GM12878 (cell line): ENCODE measurements around the gene C1orf87. TPM values are rescaled to one million over a fixed set of nuclear protein-coding genes. Genes with fewer than 3 reads are reported as not detected.

ENCODE experiments used
- ATAC-seq: fragments of 200-7000 bp; cut with Tn5 transposase; 3 replicates; pipeline ENCODE4 v1.9.1; 2020; ENCODE audit warnings: mild to moderate bottlenecking, moderate library complexity
- BruUV-seq: library from RNA; stranded (reverse); fragments of 400-500 nt; replicated peaks from 2 replicates; lab custom pipeline; 2021; lab: Mats Ljungman, UMichigan
- CTCF ChIA-PET: fragments of 300-600 bp; sonication (Branson Sonifier 250); formaldehyde crosslinking; extraction: SDS; loops from one replicate; lab custom pipeline; 2021; ENCODE audit warnings: inconsistent platforms; lab: Yijun Ruan, JAX
- POLR2A ChIA-PET: fragments of 350-600 bp; formaldehyde crosslinking; extraction: SDS; loops from one replicate; lab custom pipeline; 2021; ENCODE audit warnings: inconsistent platforms; lab: Charles Lee
- RAD21 ChIA-PET: fragments of 300-600 bp; sonication (Branson Sonifier 250); formaldehyde crosslinking; loops from one replicate; lab custom pipeline; 2023; ENCODE audit warnings: antibody characterized with exemption; ENCODE audit not compliant: unreplicated experiment; lab: Charles Lee
- SMC1A ChIA-PET: fragments of 300-600 bp; sonication (Branson Sonifier 250); formaldehyde crosslinking; loops from one replicate; lab custom pipeline; 2023; ENCODE audit not compliant: unreplicated experiment, uncharacterized antibody; lab: Charles Lee
- DNase-seq: peaks from one replicate; pipeline ENCODE4 v3.0.0-alpha.2; 2011; ENCODE audit warnings: low read depth, low spot score
- FAIRE-seq: peaks from 3 replicates; lab custom pipeline; 2011; peaks lifted over from hg19 to GRCh38; lab: Jason Lieb, UNC
- H2AFZ ChIP-seq: 2 replicates; pipeline ENCODE4 v1.6.0; 2011; ENCODE audit warnings: low read depth, low read length, control low read depth; ENCODE audit not compliant: control insufficient read depth
- H3K27ac ChIP-seq: 2 replicates; pipeline ENCODE4 v1.5.1; 2011; ENCODE audit warnings: control low read depth; ENCODE audit not compliant: control insufficient read depth, insufficient read depth
- H3K27me3 ChIP-seq, 2 experiments: replicated peaks in 1 of 2; 2 replicates each; pipeline versions ENCODE4 v1.6.0 to v1.6.1; 2011; ENCODE audit warnings: low read length in 1 of 2; ENCODE audit not compliant: control insufficient read depth in 2 of 2, insufficient read depth in 2 of 2
- H3K36me3 ChIP-seq, 2 experiments: 2 replicates each; pipeline ENCODE4 v1.5.1; 2011; ENCODE audit warnings: low read length in 1 of 2; ENCODE audit not compliant: control insufficient read depth in 2 of 2, insufficient read depth in 2 of 2
- H3K4me1 ChIP-seq: 2 replicates; pipeline ENCODE4 v1.6.1; 2011; ENCODE audit warnings: mild to moderate bottlenecking, low read length, moderate library complexity, mixed read lengths; ENCODE audit not compliant: control insufficient read depth, insufficient read depth
- H3K4me2 ChIP-seq: 2 replicates; pipeline ENCODE4 v1.6.0; 2011; ENCODE audit warnings: control low read depth; ENCODE audit not compliant: control insufficient read depth, insufficient read depth
- H3K4me3 ChIP-seq: fragments of 200-600 bp; sonication (generic); 2 replicates; pipeline ENCODE4 v1.5.1; 2016
- H3K79me2 ChIP-seq: 2 replicates; pipeline ENCODE4 v1.6.0; 2011; ENCODE audit warnings: low read length; ENCODE audit not compliant: control insufficient read depth, insufficient read depth
- H3K9ac ChIP-seq: 2 replicates; pipeline ENCODE4 v1.8.0; 2011; ENCODE audit warnings: low read length, control low read depth, mixed read lengths; ENCODE audit not compliant: control insufficient read depth, insufficient read depth
- H3K9me3 ChIP-seq: replicated peaks from 3 replicates; pipeline ENCODE4 v1.5.1; 2011; ENCODE audit warnings: mild to moderate bottlenecking, low read length; ENCODE audit not compliant: control insufficient read depth, insufficient read depth
- H4K20me1 ChIP-seq: 2 replicates; pipeline ENCODE4 v1.6.0; 2011; ENCODE audit not compliant: control insufficient read depth, insufficient read depth
- ATF2 ChIP-seq: IDR thresholded peaks from 2 replicates; pipeline ENCODE4 v1.6.1; 2012; ENCODE audit warnings: low read length, inconsistent platforms
- BCL11A ChIP-seq: IDR thresholded peaks from 2 replicates; pipeline ENCODE4 v1.6.1; 2011; ENCODE audit warnings: low read depth, low read length
- CHD4 ChIP-seq: fragments of 200-600 bp; sonication (generic); IDR thresholded peaks from 2 replicates; pipeline ENCODE4 v1.6.1; 2016; ENCODE audit warnings: mild to moderate bottlenecking
- EED ChIP-seq: sonication (generic); IDR thresholded peaks from 2 replicates; pipeline ENCODE4 v1.6.1; 2016; ENCODE audit warnings: antibody characterized with exemption, low read depth
- ESRRA ChIP-seq: IDR thresholded peaks from 2 replicates; pipeline ENCODE4 v1.6.1; 2012; ENCODE audit warnings: mild to moderate bottlenecking, low read length, improper control_type of control experiment
- FOXM1 ChIP-seq: IDR thresholded peaks from 2 replicates; pipeline ENCODE4 v1.6.1; 2012; ENCODE audit warnings: low read depth, mild to moderate bottlenecking, inconsistent platforms, low read length, moderate library complexity
- GATAD2B ChIP-seq: fragments of 450-650 bp; conservative IDR thresholded peaks from 2 replicates; pipeline ENCODE4 v1.6.1; 2017; ENCODE audit warnings: low read depth, mild to moderate bottlenecking, moderate library complexity
- MEF2A ChIP-seq: IDR thresholded peaks from 2 replicates; pipeline ENCODE4 v1.6.1; 2011; ENCODE audit warnings: low read depth, mild to moderate bottlenecking, low read length, moderate library complexity; ENCODE audit not compliant: insufficient read depth
- MTA2 ChIP-seq: fragments of 450-650 bp; IDR thresholded peaks from 2 replicates; pipeline ENCODE4 v1.6.1; 2016; ENCODE audit warnings: low read depth, mild to moderate bottlenecking, moderate library complexity
- PAX5 ChIP-seq: IDR thresholded peaks from 2 replicates; pipeline ENCODE4 v1.6.1; 2011; ENCODE audit warnings: low read depth, low read length, borderline replicate concordance
- PML ChIP-seq: IDR thresholded peaks from 2 replicates; pipeline ENCODE4 v1.6.1; 2012; ENCODE audit warnings: low read length, inconsistent platforms
- SMARCA5 ChIP-seq: fragments of 450-650 bp; IDR thresholded peaks from 2 replicates; pipeline ENCODE4 v1.6.1; 2017; ENCODE audit warnings: mild to moderate bottlenecking
- SMC3 ChIP-seq: IDR thresholded peaks from 2 replicates; pipeline ENCODE4 v1.6.1; 2011; ENCODE audit warnings: low read length, improper control_type of control experiment, borderline replicate concordance
- TBL1XR1 ChIP-seq: IDR thresholded peaks from 2 replicates; pipeline ENCODE4 v1.6.1; 2012; ENCODE audit warnings: low read depth, low read length, improper control_type of control experiment
- ZNF274 ChIP-seq: IDR thresholded peaks from one replicate; pipeline ENCODE4 v1.8.0; 2011; ENCODE audit not compliant: insufficient read length, insufficient read depth
- WGBS: methylation state at CpG from one replicate; pipeline ENCODE4 v1.1.6; 2016; ENCODE audit warnings: low lambda C conversion rate; ENCODE audit not compliant: insufficient replicate concordance, insufficient coverage; ENCODE audit errors: missing lambda C conversion rate; 5-methylcytosine and 5-hydroxymethylcytosine counted together
- in situ Hi-C: fragments of 300-500 bp; cut with MboI; formaldehyde crosslinking; loops from 9 replicates; pipeline ENCODE4 v1.14.3; 2018; ENCODE audit warnings: mixed read lengths
- intact Hi-C: fragments of 100-400 bp; cut with micrococcal nuclease; formaldehyde crosslinking; loops from one replicate; pipeline ENCODE4 v1.14.2; 2022; ENCODE audit not compliant: unreplicated experiment
- polyA plus RNA-seq, 11 experiments: library from polyadenylated mRNA; depleted of rRNA in 4 of 11; unstranded in 6 of 11; stranded (reverse) in 5 of 11; fragments of >200 nt; fragmentation: Nextera tagmentation in 4 of 11; fragmentation: Illumina TruSeq in 1 of 11; extraction: Ambion mirVana in 4 of 11; extraction: Trizol in 1 of 11; gene quantifications; 1 replicate in 1 of 11; 2 replicates in 10 of 11; pipeline versions ENCODE4 v1.2.1 to v1.2.3, GENCODE V29; 2011 to 2016; ENCODE audit warnings: inconsistent platforms in 2 of 11, missing spikeins in 2 of 11, low read depth in 1 of 11
- total RNA-seq, 4 experiments: library from RNA; depleted of rRNA in 3 of 4; stranded (reverse); fragments of >200 nt in 3 of 4; fragmentation: Illumina TruSeq in 1 of 4; extraction: Trizol in 1 of 4; gene quantifications; 2 replicates each; pipeline versions ENCODE4 v1.2.1 to v1.2.3, GENCODE V29; 2013 to 2021
- TF ChIP-seq, protein P1 (sequence below): IDR thresholded peaks from 2 replicates; pipeline ENCODE4 v1.6.1; 2011; ENCODE audit warnings: borderline replicate concordance, low read depth, mild to moderate bottlenecking, moderate library complexity, low read length; ENCODE audit not compliant: insufficient read depth, poor library complexity, severe bottlenecking
- TF ChIP-seq, protein P2 (sequence below): fragments of 450-650 bp; IDR thresholded peaks from 2 replicates; pipeline ENCODE4 v1.6.1; 2017; ENCODE audit warnings: mild to moderate bottlenecking, moderate library complexity

Gene C1orf87
- total and polyA plus RNA-seq, 10 of the 15 experiments (the other 5 are each of a cell fraction or from before 2014, with no cell fraction given): not detected

DNA sequence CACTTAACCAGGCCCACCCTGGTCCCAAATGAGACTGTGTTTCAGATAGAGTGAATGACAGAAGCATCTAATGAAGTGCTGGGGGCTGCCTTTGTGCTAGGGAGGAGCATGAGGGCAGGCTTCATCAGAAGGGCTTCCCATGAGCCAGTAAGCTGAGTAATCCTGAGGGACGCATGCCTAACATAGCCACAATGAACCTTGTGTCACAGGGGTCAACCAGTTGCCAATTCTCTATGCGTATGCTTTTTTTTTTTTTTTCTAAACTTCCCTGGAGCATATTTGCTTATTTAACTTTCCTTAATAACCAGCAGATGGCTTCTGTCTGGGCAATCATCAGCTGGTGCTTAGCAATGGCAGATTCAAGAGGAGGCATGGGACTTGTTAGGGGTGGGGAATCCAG is 121.5 kb downstream of the C1orf87 start:
- no TSS peak for BruUV-seq
- no peak for TF ChIP-seq PAX5
- TF ChIP-seq, protein P1, sequence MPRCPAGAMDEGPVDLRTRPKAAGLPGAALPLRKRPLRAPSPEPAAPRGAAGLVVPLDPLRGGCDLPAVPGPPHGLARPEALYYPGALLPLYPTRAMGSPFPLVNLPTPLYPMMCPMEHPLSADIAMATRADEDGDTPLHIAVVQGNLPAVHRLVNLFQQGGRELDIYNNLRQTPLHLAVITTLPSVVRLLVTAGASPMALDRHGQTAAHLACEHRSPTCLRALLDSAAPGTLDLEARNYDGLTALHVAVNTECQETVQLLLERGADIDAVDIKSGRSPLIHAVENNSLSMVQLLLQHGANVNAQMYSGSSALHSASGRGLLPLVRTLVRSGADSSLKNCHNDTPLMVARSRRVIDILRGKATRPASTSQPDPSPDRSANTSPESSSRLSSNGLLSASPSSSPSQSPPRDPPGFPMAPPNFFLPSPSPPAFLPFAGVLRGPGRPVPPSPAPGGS: no peak
- TF ChIP-seq CHD4: no peak
- no peak for TF ChIP-seq FOXM1
- TF ChIP-seq, protein P2, sequence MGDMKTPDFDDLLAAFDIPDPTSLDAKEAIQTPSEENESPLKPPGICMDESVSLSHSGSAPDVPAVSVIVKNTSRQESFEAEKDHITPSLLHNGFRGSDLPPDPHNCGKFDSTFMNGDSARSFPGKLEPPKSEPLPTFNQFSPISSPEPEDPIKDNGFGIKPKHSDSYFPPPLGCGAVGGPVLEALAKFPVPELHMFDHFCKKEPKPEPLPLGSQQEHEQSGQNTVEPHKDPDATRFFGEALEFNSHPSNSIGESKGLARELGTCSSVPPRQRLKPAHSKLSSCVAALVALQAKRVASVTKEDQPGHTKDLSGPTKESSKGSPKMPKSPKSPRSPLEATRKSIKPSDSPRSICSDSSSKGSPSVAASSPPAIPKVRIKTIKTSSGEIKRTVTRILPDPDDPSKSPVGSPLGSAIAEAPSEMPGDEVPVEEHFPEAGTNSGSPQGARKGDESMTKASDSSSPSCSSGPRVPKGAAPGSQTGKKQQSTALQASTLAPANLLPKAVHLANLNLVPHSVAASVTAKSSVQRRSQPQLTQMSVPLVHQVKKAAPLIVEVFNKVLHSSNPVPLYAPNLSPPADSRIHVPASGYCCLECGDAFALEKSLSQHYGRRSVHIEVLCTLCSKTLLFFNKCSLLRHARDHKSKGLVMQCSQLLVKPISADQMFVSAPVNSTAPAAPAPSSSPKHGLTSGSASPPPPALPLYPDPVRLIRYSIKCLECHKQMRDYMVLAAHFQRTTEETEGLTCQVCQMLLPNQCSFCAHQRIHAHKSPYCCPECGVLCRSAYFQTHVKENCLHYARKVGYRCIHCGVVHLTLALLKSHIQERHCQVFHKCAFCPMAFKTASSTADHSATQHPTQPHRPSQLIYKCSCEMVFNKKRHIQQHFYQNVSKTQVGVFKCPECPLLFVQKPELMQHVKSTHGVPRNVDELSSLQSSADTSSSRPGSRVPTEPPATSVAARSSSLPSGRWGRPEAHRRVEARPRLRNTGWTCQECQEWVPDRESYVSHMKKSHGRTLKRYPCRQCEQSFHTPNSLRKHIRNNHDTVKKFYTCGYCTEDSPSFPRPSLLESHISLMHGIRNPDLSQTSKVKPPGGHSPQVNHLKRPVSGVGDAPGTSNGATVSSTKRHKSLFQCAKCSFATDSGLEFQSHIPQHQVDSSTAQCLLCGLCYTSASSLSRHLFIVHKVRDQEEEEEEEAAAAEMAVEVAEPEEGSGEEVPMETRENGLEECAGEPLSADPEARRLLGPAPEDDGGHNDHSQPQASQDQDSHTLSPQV: no peak
- no peak for TF ChIP-seq SMARCA5
- TF ChIP-seq ATF2: no peak
- TF ChIP-seq ESRRA: no peak
- no peak for TF ChIP-seq MEF2A
- TF ChIP-seq MTA2: no peak
- no peak for TF ChIP-seq TBL1XR1
- no peak for TF ChIP-seq BCL11A
- TF ChIP-seq GATAD2B: no peak
- TF ChIP-seq ZNF274: no peak
- TF ChIP-seq SMC3: no peak
- no peak for TF ChIP-seq PML
- TF ChIP-seq EED: no peak

More for the DNA sequence above, 121.5 kb downstream of the C1orf87 start:
- SMC1A ChIA-PET: interaction anchor here (0.9 kb wide), 1 partner anchor 72 kb away, joined by 3 read pairs; no protein-coding TSS in a partner anchor
- Histone ChIP-seq H3K79me2 (no peaks in the 10 kb centered on the region), H3K4me3 (no peak overlapping the region), H3K36me3 (no peaks in the 10 kb centered on the region), H3K27me3 (no peaks in the 10 kb centered on the region), H3K27ac (no peak overlapping the region), H2AFZ (no peak overlapping the region), H3K9ac (no peak overlapping the region), H3K9me3 (no peaks in the 10 kb centered on the region), H4K20me1 (no peaks in the 10 kb centered on the region), H3K4me1 (no peaks in the 10 kb centered on the region), H3K4me2 (no peak overlapping the region)
- 50% methylated on average over 2 of the region's 2 CpGs for WGBS
- RAD21 ChIA-PET: no interaction called here
- POLR2A ChIA-PET: no interaction called here
- CTCF ChIA-PET: no interaction called here
- in situ Hi-C loops (no loop called here), intact Hi-C loops (no loop called here)
- DNase-seq (no peak), FAIRE-seq (no peak), ATAC-seq (no peak)
